ENCODE data around the gene OTUB2. TPM values are rescaled to one million over a fixed set of nuclear protein-coding genes. Genes with fewer than 3 reads are reported as not detected.

Gene OTUB2
- total and polyA plus RNA-seq, 7 experiments from 2014 or later = 0.11 to 2.5 (median 0.59) TPM; not detected in 1

DNA sequence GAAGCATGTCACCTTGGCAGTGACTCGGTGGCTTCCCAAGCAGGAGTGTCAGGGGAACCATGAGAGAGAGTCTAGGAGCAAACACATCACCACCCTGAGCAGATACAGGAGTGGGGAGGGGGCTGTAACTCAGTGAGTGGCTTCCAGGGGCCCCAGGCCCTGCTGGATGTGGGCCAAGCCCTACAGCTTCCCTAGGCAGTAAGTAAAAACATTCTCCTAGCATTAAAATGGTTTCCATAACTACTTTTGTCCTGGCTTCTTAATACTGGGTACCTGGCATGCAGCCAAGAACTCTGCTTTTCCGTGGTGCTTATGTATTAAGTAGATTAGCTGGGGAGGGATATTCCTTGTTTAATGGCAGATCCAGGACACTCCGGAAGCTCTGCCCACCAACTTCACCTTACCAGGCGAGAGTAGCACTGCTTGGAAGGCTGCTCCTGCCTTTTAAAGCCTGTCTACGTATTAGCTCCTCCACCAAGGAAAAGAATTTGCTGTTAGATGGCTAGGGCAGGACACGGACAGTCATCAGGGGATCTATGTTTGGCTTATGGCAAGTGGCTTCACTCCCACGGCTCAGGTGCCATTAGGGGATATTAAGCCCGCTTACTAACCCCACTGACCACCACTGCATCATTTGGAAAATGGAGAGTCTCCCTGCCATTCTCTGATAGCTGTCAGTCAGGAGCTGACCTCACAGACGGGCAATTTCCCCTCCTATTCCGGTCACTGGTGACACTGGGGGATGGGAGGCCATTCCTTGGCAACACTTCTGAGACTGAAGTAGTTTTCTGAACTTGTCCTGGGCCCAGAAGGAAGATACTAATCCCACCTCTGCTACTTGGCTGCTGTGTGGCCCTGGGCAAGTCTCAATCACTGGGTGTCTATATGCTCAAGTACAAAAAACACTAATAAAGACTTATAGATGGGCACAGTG, 22.8 kb downstream of the OTUB2 start:
- DNase-seq (no peak), ATAC-seq (no peak)
- H3K27me3 ChIP-seq (ENCODE audit: control insufficient read depth in 2 of 2, insufficient read depth in 2 of 2, low read length in 2 of 2) = no peaks in the 10 kb centered on the region
- no peak overlapping the region for H3K27ac ChIP-seq (ENCODE audit: low read depth, low read length)
- Mint-ChIP-seq H3K36me3 (peaks cover 15 to 53% (median 33%) of the 10 kb centered on the region in 5 donors), H3K27me3 (no peaks in the 10 kb centered on the region), H3K9me3 (no peaks in the 10 kb centered on the region), H3K4me1 (peaks cover 0 to 23% (median 6%) of the 10 kb centered on the region in 7 donors), H3K27ac (peak overlapping the region in 3 of 9 donors; percentile 16 to 62 (median 22)), H3K4me3 (no peak overlapping the region)
- H3K36me3 ChIP-seq (ENCODE audit: control insufficient read depth in 2 of 3, insufficient read depth in 3 of 3, low read length in 3 of 3) = peaks cover 26 to 91% (median 38%) of the 10 kb centered on the region in 3 experiments
- H3K9me3 ChIP-seq (ENCODE audit: control insufficient read depth in 2 of 3, low read length in 3 of 3) = no peaks in the 10 kb centered on the region
- H3K4me1 ChIP-seq (ENCODE audit: control insufficient read depth in 2 of 2, insufficient read depth in 2 of 2, low read length in 2 of 2) = no peaks in the 10 kb centered on the region
- intact Hi-C loops (cut with micrococcal nuclease) = no loop called here
- CTCF ChIA-PET = interaction anchor here (0.7 to 2.0 kb wide), 5 partner anchors 14 to 133 kb away, joined by 3 to 7 read pairs (median 3); no protein-coding TSS in a partner anchor
- H3K4me3 ChIP-seq (ENCODE audit: low read length) = no peak overlapping the region
- POLR2A ChIA-PET = interaction anchor here (0.8 kb wide), 1 partner anchor 24 kb away, joined by 3 read pairs; no protein-coding TSS in a partner anchor

- ChIA-PET CTCF (interaction anchor here (0.7 to 2.0 kb wide), 4 partner anchors 15 to 132 kb away, joined by 3 to 7 read pairs (median 4); no protein-coding TSS in a partner anchor), POLR2A (no interaction called here)
- no peak overlapping the region for H3K27ac ChIP-seq (ENCODE audit: low read depth, low read length)
- no peak for ATAC-seq
- H3K27me3 ChIP-seq (ENCODE audit: control insufficient read depth in 2 of 2, insufficient read depth in 2 of 2, low read length in 2 of 2) = no peaks in the 10 kb centered on the region
- intact Hi-C loops (cut with micrococcal nuclease) = loop anchor here in 1 of 2 donors (5.0 kb wide), 1 partner anchor 88 kb away; no protein-coding TSS in a partner anchor
- Mint-ChIP-seq H3K4me3 (no peak overlapping the region), H3K9me3 (no peaks in the 10 kb centered on the region), H3K27me3 (no peaks in the 10 kb centered on the region), H3K4me1 (peaks cover 2 to 30% (median 11%) of the 10 kb centered on the region in 7 donors), H3K27ac (peak overlapping the region in 3 of 9 donors; percentile 39 to 62 (median 59)), H3K36me3 (peaks cover 15 to 59% (median 39%) of the 10 kb centered on the region in 5 donors)
- no peak for DNase-seq
- H3K36me3 ChIP-seq (ENCODE audit: control insufficient read depth in 2 of 3, insufficient read depth in 3 of 3, low read length in 3 of 3) = peaks cover 26 to 95% (median 38%) of the 10 kb centered on the region in 3 experiments
- H3K4me3 ChIP-seq (ENCODE audit: low read length) = no peak overlapping the region
- H3K9me3 ChIP-seq (ENCODE audit: control insufficient read depth in 2 of 3, low read length in 3 of 3) = no peaks in the 10 kb centered on the region
- no peaks in the 10 kb centered on the region for H3K4me1 ChIP-seq (ENCODE audit: control insufficient read depth in 2 of 2, insufficient read depth in 2 of 2, low read length in 2 of 2)
Observed at GRCh38 chr14:94049625-94050023, 23.5 kb downstream of the OTUB2 start.

DNA sequence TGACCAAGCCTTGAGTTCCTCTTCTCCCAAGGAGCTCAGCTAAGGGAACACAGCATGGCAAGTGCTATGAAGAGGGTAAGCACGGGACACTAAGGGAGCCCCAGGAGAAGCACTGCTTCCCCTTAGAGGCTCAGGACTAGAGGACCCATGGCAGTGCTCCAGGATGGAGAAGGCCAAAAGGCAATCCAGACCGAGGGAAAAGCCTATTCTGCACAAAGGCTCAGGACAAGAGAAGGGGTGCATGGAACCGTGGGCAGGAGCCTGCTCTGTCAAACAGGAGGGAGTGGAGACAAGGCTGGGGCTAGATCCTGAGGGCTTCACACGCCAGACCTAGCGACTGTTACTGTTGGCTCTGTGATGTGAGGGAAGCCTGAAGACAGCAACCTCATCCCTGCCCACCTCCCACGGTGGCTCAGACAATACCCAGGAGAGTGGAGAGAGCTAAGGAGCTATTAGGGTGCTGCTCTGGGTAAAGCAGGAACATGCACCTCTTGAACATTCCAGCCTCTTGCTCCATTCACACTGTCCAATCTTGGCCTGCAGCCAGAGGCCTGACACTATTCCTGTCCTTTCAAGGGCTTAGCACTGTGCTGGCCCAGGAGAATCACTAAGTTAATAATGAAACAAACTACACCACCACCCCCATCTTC, 24.2 kb downstream of the OTUB2 start:
- no peaks in the 10 kb centered on the region for H3K27me3 Mint-ChIP-seq
- peak overlapping the region in 4 of 9 donors; percentile 39 to 70 (median 51) for H3K27ac Mint-ChIP-seq
- ATAC-seq = no peak
- H3K9me3 Mint-ChIP-seq = no peaks in the 10 kb centered on the region
- peaks cover 15 to 60% (median 44%) of the 10 kb centered on the region in 5 donors for H3K36me3 Mint-ChIP-seq
- H3K4me1 ChIP-seq (ENCODE audit: control insufficient read depth in 2 of 2, insufficient read depth in 2 of 2, low read length in 2 of 2) = no peaks in the 10 kb centered on the region
- no peak overlapping the region for H3K4me3 Mint-ChIP-seq
- no peaks in the 10 kb centered on the region for H3K9me3 ChIP-seq (ENCODE audit: control insufficient read depth in 2 of 3, low read length in 3 of 3)
- POLR2A ChIA-PET = interaction anchor here (0.6 kb wide), 1 partner anchor 129 kb away, joined by 4 read pairs; no protein-coding TSS in a partner anchor
- no peak overlapping the region for H3K4me3 ChIP-seq (ENCODE audit: low read length)
- H3K27me3 ChIP-seq (ENCODE audit: control insufficient read depth in 2 of 2, insufficient read depth in 2 of 2, low read length in 2 of 2) = no peaks in the 10 kb centered on the region
- H3K36me3 ChIP-seq (ENCODE audit: control insufficient read depth in 2 of 3, insufficient read depth in 3 of 3, low read length in 3 of 3) = peaks cover 26 to 95% (median 40%) of the 10 kb centered on the region in 3 experiments
- intact Hi-C loops (cut with micrococcal nuclease) = loop anchor here in 1 of 2 donors (5.0 kb wide), 1 partner anchor 87 kb away; no protein-coding TSS in a partner anchor
- DNase-seq = no peak
- CTCF ChIA-PET = interaction anchor here (0.5 to 2.0 kb wide), 4 partner anchors 15 to 131 kb away, joined by 3 to 4 read pairs (median 3); no protein-coding TSS in a partner anchor
- H3K27ac ChIP-seq (ENCODE audit: low read depth, low read length) = no peak overlapping the region
- peaks cover 5 to 37% (median 11%) of the 10 kb centered on the region in 7 donors for H3K4me1 Mint-ChIP-seq

DNA sequence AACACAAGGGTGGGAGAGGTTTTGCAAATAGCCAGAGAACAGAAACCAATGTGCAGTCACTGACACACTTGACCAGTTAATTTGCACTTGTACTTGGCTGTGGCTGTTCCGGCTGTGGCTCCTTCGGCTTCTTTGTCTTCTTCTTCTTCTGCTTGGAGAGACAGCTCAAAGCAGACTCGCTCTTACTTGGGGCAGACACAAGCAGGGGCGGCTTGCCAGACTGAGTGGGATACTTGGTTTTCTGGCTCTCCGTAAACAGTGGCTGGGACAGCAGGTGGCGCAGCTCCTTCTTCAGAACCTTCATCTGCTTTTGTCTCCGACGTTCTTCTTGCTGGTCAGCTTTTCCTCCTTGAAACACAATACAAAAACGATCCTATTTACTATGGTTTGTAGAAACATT, 25.0 kb downstream of the OTUB2 start:
- no peak overlapping the region for H3K4me3 ChIP-seq (ENCODE audit: low read length)
- H3K36me3 ChIP-seq (ENCODE audit: control insufficient read depth in 2 of 3, insufficient read depth in 3 of 3, low read length in 3 of 3) = peaks cover 26 to 95% (median 47%) of the 10 kb centered on the region in 3 experiments
- POLR2A ChIA-PET = interaction anchor here (0.6 kb wide), 1 partner anchor 128 kb away, joined by 4 read pairs; no protein-coding TSS in a partner anchor
- no peaks in the 10 kb centered on the region for H3K27me3 ChIP-seq (ENCODE audit: control insufficient read depth in 2 of 2, insufficient read depth in 2 of 2, low read length in 2 of 2)
- DNase-seq (no peak), ATAC-seq (no peak)
- no peaks in the 10 kb centered on the region for H3K9me3 ChIP-seq (ENCODE audit: control insufficient read depth in 2 of 3, low read length in 3 of 3)
- no peaks in the 10 kb centered on the region for H3K9me3 Mint-ChIP-seq
- intact Hi-C loops (cut with micrococcal nuclease) = loop anchor here in 1 of 2 donors (5.0 kb wide), 1 partner anchor 86 kb away; no protein-coding TSS in a partner anchor
- CTCF ChIA-PET = interaction anchor here (1.7 to 1.9 kb wide), 2 partner anchors 15 to 85 kb away, joined by 5 to 7 read pairs; no protein-coding TSS in a partner anchor
- H3K27ac ChIP-seq (ENCODE audit: low read depth, low read length) = no peak overlapping the region
- H3K27ac Mint-ChIP-seq = peak overlapping the region in 5 of 9 donors; percentile 32 to 70 (median 52)
- peaks cover 6 to 45% (median 17%) of the 10 kb centered on the region in 7 donors for H3K4me1 Mint-ChIP-seq
- peaks cover 15 to 67% (median 44%) of the 10 kb centered on the region in 5 donors for H3K36me3 Mint-ChIP-seq
- no peaks in the 10 kb centered on the region for H3K27me3 Mint-ChIP-seq
- H3K4me1 ChIP-seq (ENCODE audit: control insufficient read depth in 2 of 2, insufficient read depth in 2 of 2, low read length in 2 of 2) = peaks cover 0 to under 1% of the 10 kb centered on the region in 2 donors
- peak overlapping the region in 1 of 10 donors; percentile 22 for H3K4me3 Mint-ChIP-seq

- Mint-ChIP-seq H3K4me1 (peaks cover 10 to 51% (median 23%) of the 10 kb centered on the region in 7 donors), H3K4me3 (no peak overlapping the region), H3K27me3 (no peaks in the 10 kb centered on the region), H3K27ac (peak overlapping the region in 6 of 9 donors; percentile 31 to 70 (median 60)), H3K9me3 (no peaks in the 10 kb centered on the region), H3K36me3 (peaks cover 15 to 72% (median 47%) of the 10 kb centered on the region in 5 donors)
- H3K4me1 ChIP-seq (ENCODE audit: control insufficient read depth in 2 of 2, insufficient read depth in 2 of 2, low read length in 2 of 2) = peaks cover 0 to 8% of the 10 kb centered on the region in 2 donors
- intact Hi-C loops (cut with micrococcal nuclease) = loop anchor here in 1 of 2 donors (5.0 kb wide), 1 partner anchor 86 kb away; no protein-coding TSS in a partner anchor
- DNase-seq (no peak), ATAC-seq (no peak)
- H3K27me3 ChIP-seq (ENCODE audit: control insufficient read depth in 2 of 2, insufficient read depth in 2 of 2, low read length in 2 of 2) = no peaks in the 10 kb centered on the region
- no peaks in the 10 kb centered on the region for H3K9me3 ChIP-seq (ENCODE audit: control insufficient read depth in 2 of 3, low read length in 3 of 3)
- POLR2A ChIA-PET = interaction anchor here (0.8 kb wide), 2 partner anchors 27 to 29 kb away, joined by 3 to 4 read pairs; no protein-coding TSS in a partner anchor
- H3K36me3 ChIP-seq (ENCODE audit: control insufficient read depth in 2 of 3, insufficient read depth in 3 of 3, low read length in 3 of 3) = peaks cover 26 to 96% (median 47%) of the 10 kb centered on the region in 3 experiments
- no peak overlapping the region for H3K4me3 ChIP-seq (ENCODE audit: low read length)
- CTCF ChIA-PET = interaction anchor here (1.7 to 1.9 kb wide), 2 partner anchors 16 to 85 kb away, joined by 5 to 7 read pairs; no protein-coding TSS in a partner anchor
- no peak overlapping the region for H3K27ac ChIP-seq (ENCODE audit: low read depth, low read length)
Observed at GRCh38 chr14:94051779-94052178, 25.6 kb downstream of the OTUB2 start.
